Testis (tissue), 3 donors: Measurements from ENCODE around the gene HBD. TPM values are rescaled to one million over a fixed set of nuclear protein-coding genes. Genes with fewer than 3 reads are reported as not detected.

Experiments used
- DNase-seq: peaks from one replicate; pipeline ENCODE4 v3.0.0-alpha.2; 2019
- H3K27ac ChIP-seq, 2 donors: fragments of 200-600 bp; sonication (generic); one replicate each; pipeline ENCODE4 v1.5.1; 2019
- H3K27me3 ChIP-seq: fragments of 200-600 bp; sonication (generic); one replicate; pipeline ENCODE4 v1.5.1; 2019
- H3K36me3 ChIP-seq: fragments of 200-600 bp; sonication (generic); one replicate; pipeline ENCODE4 v1.5.1; 2017; ENCODE audit warnings: low read depth; ENCODE audit errors: missing control alignments
- H3K4me1 ChIP-seq: fragments of 200-600 bp; sonication (generic); one replicate; pipeline ENCODE4 v1.5.1; 2019
- H3K4me3 ChIP-seq, 2 donors: fragments of 200-600 bp; sonication (generic); one replicate each; pipeline ENCODE4 v1.5.1; 2017 to 2019
- H3K9me3 ChIP-seq: fragments of 200-600 bp; sonication (generic); one replicate; pipeline ENCODE4 v1.5.1; 2017
- CTCF ChIP-seq, 3 experiments: fragments of 450-650 bp in 2 of 3; fragments of 200-600 bp in 1 of 3; sonication (generic) in 1 of 3; IDR thresholded peaks; one replicate each; pipeline ENCODE4 v1.5.1; 2016 to 2019; ENCODE audit warnings: antibody characterized with exemption in 3 of 3, mild to moderate bottlenecking in 2 of 3, moderate library complexity in 1 of 3
- POLR2A ChIP-seq: fragments of 450-650 bp; IDR thresholded peaks from one replicate; pipeline ENCODE4 v1.6.1; 2017; ENCODE audit warnings: antibody characterized with exemption, mild to moderate bottlenecking, moderate library complexity
- WGBS, 2 donors: methylation state at CpG; one replicate each; pipeline ENCODE4 v1.1.5; 2018; 5-methylcytosine and 5-hydroxymethylcytosine counted together
- intact Hi-C: fragments of 100-400 bp; cut with DNase I; formaldehyde crosslinking; loops from one replicate; pipeline ENCODE4 v1.15.1; 2023; ENCODE audit warnings: low total_unique reads
- polyA plus RNA-seq: library from polyadenylated mRNA; stranded (reverse); fragments of 350-450 nt; fragmentation: Illumina TruSeq; extraction: RNeasy Lipid Tissue Mini Kit (QIAGEN cat#74804); gene quantifications from one replicate; pipeline ENCODE4 v1.2.3, GENCODE V29; 2014; ENCODE audit warnings: low read depth, low replicate concordance; ENCODE audit not compliant: insufficient read depth
- total RNA-seq, 2 donors: library from RNA; depleted of rRNA; stranded (reverse); fragments of >200 nt; gene quantifications; one replicate each; pipeline ENCODE4 v1.2.3, GENCODE V29; 2016

Gene HBD
- total and polyA plus RNA-seq, 3 donors from 2014 or later: not detected

GRCh38 chr11:5225480-5225871 is 8.8 kb downstream of the HBD start:
- H3K4me3 ChIP-seq: no peak overlapping the region
- no peak for DNase-seq
- 55 to 62% methylated on average over 2 of the region's 2 CpGs for WGBS, 2 donors
- no peaks in the 10 kb centered on the region for H3K4me1 ChIP-seq
- no peak overlapping the region for H3K27ac ChIP-seq
- intact Hi-C loops: no loop called here
- H3K36me3 ChIP-seq: no peaks in the 10 kb centered on the region
- H3K27me3 ChIP-seq: no peaks in the 10 kb centered on the region
- no peaks in the 10 kb centered on the region for H3K9me3 ChIP-seq
- TF ChIP-seq POLR2A: no peak
- TF ChIP-seq CTCF (IDR thresholded peaks at IDR 0.05): no peak

- no peak for TF ChIP-seq POLR2A
- no peak for TF ChIP-seq CTCF (IDR thresholded peaks at IDR 0.05)
- no peak for DNase-seq
- Histone ChIP-seq H3K4me1 (no peaks in the 10 kb centered on the region), H3K27ac (no peak overlapping the region), H3K36me3 (no peaks in the 10 kb centered on the region), H3K4me3 (no peak overlapping the region), H3K27me3 (no peaks in the 10 kb centered on the region), H3K9me3 (no peaks in the 10 kb centered on the region)
- WGBS, 2 donors: 76 to 87% methylated on average over 6 of the region's 6 CpGs
- intact Hi-C loops: no loop called here
Observed at GRCh38 chr11:5224538-5225479, 9.5 kb downstream of the HBD start.

GRCh38 chr11:5223686-5224085 is 10.6 kb downstream of the HBD start:
- TF ChIP-seq POLR2A (no peak), CTCF (IDR thresholded peaks at IDR 0.05) (no peak)
- Histone ChIP-seq H3K4me1 (no peaks in the 10 kb centered on the region), H3K9me3 (no peaks in the 10 kb centered on the region), H3K27me3 (no peaks in the 10 kb centered on the region), H3K36me3 (no peaks in the 10 kb centered on the region), H3K4me3 (no peak overlapping the region), H3K27ac (no peak overlapping the region)
- no peak for DNase-seq
- WGBS, 2 donors: 72 to 83% methylated on average over 1 of the region's 1 CpG
- intact Hi-C loops: no loop called here

GRCh38 chr11:5223146-5223545 is 11.1 kb downstream of the HBD start:
- TF ChIP-seq CTCF (IDR thresholded peaks at IDR 0.05) (no peak), POLR2A (no peak)
- Histone ChIP-seq H3K9me3 (no peaks in the 10 kb centered on the region), H3K36me3 (no peaks in the 10 kb centered on the region), H3K27me3 (no peaks in the 10 kb centered on the region), H3K27ac (no peak overlapping the region), H3K4me3 (no peak overlapping the region), H3K4me1 (no peaks in the 10 kb centered on the region)
- WGBS, 2 donors: 94% methylated on average over 6 of the region's 6 CpGs
- intact Hi-C loops: no loop called here
- no peak for DNase-seq
